Cardiac septum (tissue), 1 donor: Measurements from ENCODE around the gene SLC34A1. TPM values are rescaled to one million over a fixed set of nuclear protein-coding genes. Genes with fewer than 3 reads are reported as not detected.
"Not testable (repeated sequence)": the region's sequence is repeated elsewhere in the genome, so short reads cannot be mapped to it uniquely, and the experiment has no call there.

ENCODE experiments used
- DNase-seq: peaks from one replicate; pipeline ENCODE4 v3.0.0-alpha.2; 2020; ENCODE audit warnings: low spot score
- intact Hi-C: fragments of 100-400 bp; cut with DNase I; formaldehyde crosslinking; loops from one replicate; pipeline ENCODE4 v1.14.0; 2022
- total RNA-seq: library from RNA; stranded (reverse); fragmentation: NEBNext Ultra II Directional; extraction: Animal tissue kit (Norgen Biotek cat#: 25700); gene quantifications from one replicate; pipeline ENCODE4 v1.2.1, GENCODE V29; 2021
- donor health status: DM: no; HTN: no; CAD: no.

SLC34A1 gene
- total RNA-seq, 1 donor from 2014 or later, result not detected

GRCh38 chr5:177403102-177403791 is 19.0 kb downstream of the SLC34A1 start:
- no peak for DNase-seq

GRCh38 chr5:177403792-177404640 is 19.8 kb downstream of the SLC34A1 start:
- intact Hi-C loops, result loop anchor here (1.0 kb wide), 1 partner anchor 50 kb away; no protein-coding TSS in a partner anchor
- DNase-seq, result peak; percentile 95

More at GRCh38 chr5:177403102-177403791, 19.0 kb downstream of the SLC34A1 start:
- intact Hi-C loops, result no loop called here

GRCh38 chr5:177404641-177405179 is 20.5 kb downstream of the SLC34A1 start:
- no peak for DNase-seq
- intact Hi-C loops, result loop anchor here (1.0 kb wide), 1 partner anchor 50 kb away; no protein-coding TSS in a partner anchor

GRCh38 chr5:177405312-177405711 is 21.1 kb downstream of the SLC34A1 start:
- intact Hi-C loops, result no loop called here

GRCh38 chr5:177405805-177406204 is 21.6 kb downstream of the SLC34A1 start:
- intact Hi-C loops, result no loop called here
- DNase-seq, result peak; percentile 85

More at GRCh38 chr5:177405312-177405711, 21.1 kb downstream of the SLC34A1 start:
- no peak for DNase-seq

GRCh38 chr5:177409043-177409801 is 25.0 kb downstream of the SLC34A1 start, which contains the start of gene F12:
Gene F12 (minus strand): TSS chr5:177409564. CDS start chr5:177409527, 37 bp downstream.
- DNase-seq, result no peak
- intact Hi-C loops, result no loop called here

GRCh38 chr5:177410575-177410974 is 26.3 kb downstream of the SLC34A1 start:
- intact Hi-C loops, result no loop called here
- DNase-seq, result no peak

GRCh38 chr5:177412603-177413233 is 28.5 kb downstream of the SLC34A1 start:
- no peak for DNase-seq
- intact Hi-C loops, result no loop called here

- intact Hi-C loops, result no loop called here
- DNase-seq, result no peak
Measured at GRCh38 chr5:177414481-177414880, 30.2 kb downstream of the SLC34A1 start.

- DNase-seq, intact Hi-C loops: not testable (repeated sequence)
Measured at GRCh38 chr5:177417081-177417480, 32.8 kb downstream of the SLC34A1 start.

GRCh38 chr5:177419046-177419445 is 34.8 kb downstream of the SLC34A1 start:
- intact Hi-C loops, result no loop called here
- DNase-seq, result no peak

- intact Hi-C loops, DNase-seq: not testable (repeated sequence)
Measured at GRCh38 chr5:177420472-177420871, 36.2 kb downstream of the SLC34A1 start.

- DNase-seq, result no peak
- intact Hi-C loops, result no loop called here
Measured at GRCh38 chr5:177421062-177421798, 37.0 kb downstream of the SLC34A1 start.

- no peak for DNase-seq
- intact Hi-C loops, result no loop called here
Measured at GRCh38 chr5:177423671-177424070, 39.4 kb downstream of the SLC34A1 start.

- no peak for DNase-seq
- intact Hi-C loops, result no loop called here
Measured at GRCh38 chr5:177425196-177425800, 41.1 kb downstream of the SLC34A1 start.

GRCh38 chr5:177425801-177426565 is 41.7 kb downstream of the SLC34A1 start:
- peak; percentile 100 for DNase-seq
- intact Hi-C loops, result loop anchor here (2.0 kb wide), 1 partner anchor 31 kb away; no protein-coding TSS in a partner anchor

- peak; percentile 80 for DNase-seq
- intact Hi-C loops, result loop anchor here (2.0 kb wide), 1 partner anchor 30 kb away; no protein-coding TSS in a partner anchor
Measured at GRCh38 chr5:177426566-177427210, 42.5 kb downstream of the SLC34A1 start, which contains the start of gene GRK6. Gene GRK6 (plus strand): TSS chr5:177426676. CDS start chr5:177426846, 170 bp downstream.
